GM12801 (cell line): Measurements from ENCODE around the gene TSPAN6.

Experiments used
- TF ChIP-seq, protein P1 (sequence below): IDR thresholded peaks from one replicate; pipeline ENCODE4 v1.5.1; 2011; ENCODE audit warnings: control low read depth; ENCODE audit not compliant: insufficient read length; ENCODE audit errors: extremely low read depth

The TSPAN6 gene

GRCh38 chrX:100623001-100623400 is 13.6 kb downstream of the TSPAN6 start:
- TF ChIP-seq, protein P1, sequence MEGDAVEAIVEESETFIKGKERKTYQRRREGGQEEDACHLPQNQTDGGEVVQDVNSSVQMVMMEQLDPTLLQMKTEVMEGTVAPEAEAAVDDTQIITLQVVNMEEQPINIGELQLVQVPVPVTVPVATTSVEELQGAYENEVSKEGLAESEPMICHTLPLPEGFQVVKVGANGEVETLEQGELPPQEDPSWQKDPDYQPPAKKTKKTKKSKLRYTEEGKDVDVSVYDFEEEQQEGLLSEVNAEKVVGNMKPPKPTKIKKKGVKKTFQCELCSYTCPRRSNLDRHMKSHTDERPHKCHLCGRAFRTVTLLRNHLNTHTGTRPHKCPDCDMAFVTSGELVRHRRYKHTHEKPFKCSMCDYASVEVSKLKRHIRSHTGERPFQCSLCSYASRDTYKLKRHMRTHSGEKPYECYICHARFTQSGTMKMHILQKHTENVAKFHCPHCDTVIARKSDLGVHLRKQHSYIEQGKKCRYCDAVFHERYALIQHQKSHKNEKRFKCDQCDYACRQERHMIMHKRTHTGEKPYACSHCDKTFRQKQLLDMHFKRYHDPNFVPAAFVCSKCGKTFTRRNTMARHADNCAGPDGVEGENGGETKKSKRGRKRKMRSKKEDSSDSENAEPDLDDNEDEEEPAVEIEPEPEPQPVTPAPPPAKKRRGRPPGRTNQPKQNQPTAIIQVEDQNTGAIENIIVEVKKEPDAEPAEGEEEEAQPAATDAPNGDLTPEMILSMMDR: no peak

DNA sequence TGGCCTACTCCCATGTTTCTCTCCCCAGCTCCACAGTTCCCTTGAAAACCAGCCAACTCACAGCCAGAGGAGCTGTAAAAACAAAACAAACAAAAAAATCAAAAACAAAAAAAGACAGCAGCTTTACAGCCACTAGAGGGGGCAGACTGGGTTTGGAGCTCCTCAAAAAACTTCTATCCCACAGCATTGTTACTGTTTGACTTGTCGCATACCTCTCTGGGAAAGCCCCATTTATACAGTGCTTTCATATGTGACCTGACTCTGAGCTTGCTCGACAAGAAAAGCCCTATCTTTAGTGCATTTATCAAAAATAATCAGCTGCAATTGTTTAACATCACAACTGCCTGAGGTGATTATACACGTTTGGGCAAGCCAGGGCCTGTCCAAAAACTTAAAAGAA is 21.6 kb downstream of the TSPAN6 start:
- TF ChIP-seq, protein P1: no peak

DNA sequence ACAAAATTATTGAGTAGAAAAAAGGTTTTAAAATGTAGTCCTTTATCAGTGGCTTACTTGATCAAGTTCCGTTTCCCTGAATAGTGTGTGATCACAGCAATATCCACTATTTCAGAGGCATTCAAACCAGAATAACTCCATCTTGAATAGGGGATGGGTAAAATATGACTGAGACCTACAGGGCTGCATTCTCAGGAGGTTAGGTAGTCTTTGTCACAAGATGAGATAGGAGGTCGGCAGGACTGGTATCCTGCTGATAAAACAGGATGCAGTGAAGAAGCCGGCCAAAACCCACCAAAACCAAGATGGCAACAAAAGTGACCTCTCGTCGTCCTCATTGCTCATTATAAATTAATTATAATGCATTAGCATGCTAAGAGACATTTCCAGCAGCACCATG is 24.7 kb downstream of the TSPAN6 start:
- TF ChIP-seq, protein P1: no peak

GRCh38 chrX:100609591-100609990 is 27.0 kb downstream of the TSPAN6 start:
- TF ChIP-seq, protein P1: no peak

DNA sequence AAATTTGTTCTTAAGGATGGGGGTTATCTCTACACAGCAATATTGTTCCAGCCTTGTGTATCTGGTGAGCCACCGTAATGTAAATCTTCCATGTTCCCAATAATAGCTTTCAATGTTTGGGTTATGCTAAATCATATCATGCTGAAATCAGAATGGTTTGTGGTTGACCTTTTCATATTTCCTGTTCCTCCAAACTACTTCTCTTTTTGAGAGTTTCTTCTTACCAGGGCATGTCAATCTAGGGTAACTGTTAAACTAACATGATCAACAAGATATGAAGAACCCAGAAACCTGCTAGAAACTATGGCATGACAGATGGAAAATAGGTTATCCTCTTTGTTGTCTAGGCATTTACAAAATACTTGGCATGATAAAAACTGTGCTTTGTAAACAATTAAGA is 29.9 kb downstream of the TSPAN6 start:
- TF ChIP-seq, protein P1: no peak

DNA sequence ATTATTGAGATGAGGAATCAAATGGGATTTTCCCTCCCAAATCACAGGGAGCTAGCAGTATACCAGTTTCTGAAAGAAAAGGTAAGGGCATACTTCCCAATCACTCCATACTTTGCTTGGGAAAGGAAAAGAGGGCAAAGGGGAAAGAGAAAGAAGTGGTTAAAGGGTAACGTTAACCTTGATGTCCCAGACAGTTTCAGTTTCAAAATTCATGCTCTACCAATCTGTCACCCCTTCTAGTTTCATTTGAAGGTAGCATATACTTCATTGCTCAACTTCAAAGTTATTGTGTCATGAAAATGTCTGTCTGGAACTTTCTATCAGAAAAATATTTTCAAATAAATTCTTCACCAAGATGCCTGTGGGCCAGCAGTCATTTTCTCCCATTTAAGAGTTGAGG is 35.8 kb downstream of the TSPAN6 start:
- TF ChIP-seq, protein P1: no peak

DNA sequence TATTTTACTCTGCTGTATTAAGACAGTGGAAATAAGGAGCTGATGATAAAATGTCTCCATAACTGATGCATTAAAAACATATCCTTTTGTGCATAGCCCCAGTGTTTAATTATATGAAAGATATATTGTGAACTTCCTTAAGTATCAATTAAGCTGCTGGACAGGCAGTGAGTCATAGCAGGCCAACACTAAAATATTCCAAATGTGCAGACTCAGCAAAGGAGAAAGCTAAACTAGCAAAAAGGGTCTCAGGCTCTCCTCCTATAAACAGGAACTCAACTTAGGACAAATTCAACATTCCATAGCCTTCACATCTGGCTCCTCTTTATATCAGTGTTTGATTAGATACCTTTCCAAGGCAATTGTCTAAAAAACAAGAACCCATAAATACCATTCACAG is 36.3 kb downstream of the TSPAN6 start:
- TF ChIP-seq, protein P1: no peak

- TF ChIP-seq, protein P1: no peak
Measured at GRCh38 chrX:100599456-100599855, 37.1 kb downstream of the TSPAN6 start.
